Fibroblast of lung (primary cell): ENCODE data around the gene CNDP2. TPM values are rescaled to one million over a fixed set of nuclear protein-coding genes. Genes with fewer than 3 reads are reported as not detected.
A peak's percentile ranks its signal among the peaks of the same experiment; 100 is the strongest.

Experiments used
- DNase-seq, 2 donors: peaks; one replicate each; pipeline versions ENCODE4 v3.0.0 to v3.0.0-alpha.2; 2010; ENCODE audit warnings: low read depth in 2 of 2
- H2AFZ ChIP-seq: 2 replicates; pipeline ENCODE4 v1.5.1; 2012; ENCODE audit warnings: low read length, control low read depth, inconsistent platforms
- H3K27ac ChIP-seq: 2 replicates; pipeline ENCODE4 v1.5.1; 2011; ENCODE audit warnings: low read length, control low read depth; ENCODE audit not compliant: insufficient read depth
- H3K27me3 ChIP-seq: 2 replicates; pipeline ENCODE4 v1.5.1; 2011; ENCODE audit warnings: mild to moderate bottlenecking, low read length; ENCODE audit not compliant: control insufficient read depth, insufficient read depth
- H3K36me3 ChIP-seq: 2 replicates; pipeline ENCODE4 v1.5.1; 2011; ENCODE audit warnings: low read length; ENCODE audit not compliant: control insufficient read depth, insufficient read depth
- H3K4me1 ChIP-seq: 2 replicates; pipeline ENCODE4 v1.5.1; 2011; ENCODE audit warnings: low read length; ENCODE audit not compliant: control insufficient read depth, insufficient read depth; ENCODE audit errors: extremely low read depth
- H3K4me2 ChIP-seq: 2 replicates; pipeline ENCODE4 v1.5.1; 2011; ENCODE audit warnings: low read length, control low read depth; ENCODE audit not compliant: insufficient read depth; ENCODE audit errors: extremely low read depth
- H3K4me3 ChIP-seq, 4 experiments: fragments of 200-600 bp in 1 of 4; sonication (generic) in 1 of 4; replicated peaks in 1 of 4; 2 replicates each; pipeline ENCODE4 v1.5.1; 2011 to 2016; ENCODE audit warnings: low read length in 4 of 4, low read depth in 3 of 4, mild to moderate bottlenecking in 3 of 4, control low read depth in 2 of 4, inconsistent platforms in 1 of 4, mixed read lengths in 1 of 4; ENCODE audit not compliant: insufficient read depth in 1 of 4; ENCODE audit errors: control extremely low read depth in 1 of 4
- H3K79me2 ChIP-seq: 2 replicates; pipeline ENCODE4 v1.5.1; 2012; ENCODE audit warnings: mild to moderate bottlenecking, low read length, inconsistent platforms; ENCODE audit not compliant: control insufficient read depth, insufficient read depth
- H3K9ac ChIP-seq: 2 replicates; pipeline ENCODE4 v1.5.1; 2011; ENCODE audit warnings: mild to moderate bottlenecking, low read length, control low read depth; ENCODE audit not compliant: insufficient read depth
- H3K9me3 ChIP-seq: 2 replicates; pipeline ENCODE4 v1.5.1; 2012; ENCODE audit warnings: low read depth, low read length; ENCODE audit not compliant: control insufficient read depth, insufficient read depth
- H4K20me1 ChIP-seq: 2 replicates; pipeline ENCODE4 v1.5.1; 2011; ENCODE audit warnings: low read length; ENCODE audit not compliant: control insufficient read depth, insufficient read depth; ENCODE audit errors: extremely low read depth
- EZH2 ChIP-seq: IDR thresholded peaks from 2 replicates; pipeline ENCODE4 v1.5.1; 2012; ENCODE audit warnings: low read length, control low read depth, mild to moderate bottlenecking; ENCODE audit errors: missing control alignments
- polyA plus RNA-seq, 2 donors: library from polyadenylated mRNA; depleted of rRNA in 1 of 2; stranded (reverse) in 1 of 2; unstranded in 1 of 2; fragments of >200 nt; gene quantifications; 2 replicates each; pipeline ENCODE4 v1.2.1, GENCODE V29; 2011 to 2012; ENCODE audit warnings: missing spikeins in 1 of 2
- total RNA-seq: library from RNA; depleted of rRNA; stranded (reverse); fragments of >200 nt; gene quantifications from 2 replicates; pipeline ENCODE4 v1.2.1, GENCODE V29; 2014
- TF ChIP-seq, protein P1 (sequence below), 2 donors: IDR thresholded peaks in 1 of 2; conservative IDR thresholded peaks in 1 of 2; 1 replicate in 1 of 2; 2 replicates in 1 of 2; pipeline ENCODE4 v1.5.1; 2011 to 2012; ENCODE audit warnings: low read length in 2 of 2, control low read depth in 1 of 2, inconsistent platforms in 1 of 2, low read depth in 1 of 2, mild to moderate bottlenecking in 1 of 2

The CNDP2 gene
- total and polyA plus RNA-seq, 2 donors (not counting 1 experiment from before 2014, with no cell fraction given): 41.8 to 69.8 TPM

DNA sequence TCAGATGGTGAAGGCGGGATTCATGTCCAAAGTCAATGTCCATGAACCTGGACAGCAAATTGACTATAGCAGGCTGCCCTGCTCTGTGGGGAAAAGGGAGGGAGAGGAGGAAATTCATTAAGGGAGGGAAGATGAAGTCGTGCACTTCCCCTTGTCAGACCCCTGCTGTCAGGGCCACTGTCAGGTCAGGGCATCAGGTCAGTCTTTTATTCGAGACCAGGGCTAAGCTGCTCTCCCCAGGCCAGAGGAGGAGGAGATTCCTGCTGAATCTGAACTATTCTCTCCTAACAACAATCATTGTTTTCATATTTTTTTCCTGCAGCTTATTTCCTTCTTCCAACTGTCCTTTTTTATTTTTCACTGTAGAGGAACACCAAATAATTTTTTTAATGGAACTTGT lies 55.3 kb downstream of the CNDP2 start:
- H3K27me3 ChIP-seq: no peaks in the 10 kb centered on the region
- H3K36me3 ChIP-seq: no peaks in the 10 kb centered on the region
- H3K4me1 ChIP-seq: peaks cover 3% of the 10 kb centered on the region
- TF ChIP-seq, protein P1, sequence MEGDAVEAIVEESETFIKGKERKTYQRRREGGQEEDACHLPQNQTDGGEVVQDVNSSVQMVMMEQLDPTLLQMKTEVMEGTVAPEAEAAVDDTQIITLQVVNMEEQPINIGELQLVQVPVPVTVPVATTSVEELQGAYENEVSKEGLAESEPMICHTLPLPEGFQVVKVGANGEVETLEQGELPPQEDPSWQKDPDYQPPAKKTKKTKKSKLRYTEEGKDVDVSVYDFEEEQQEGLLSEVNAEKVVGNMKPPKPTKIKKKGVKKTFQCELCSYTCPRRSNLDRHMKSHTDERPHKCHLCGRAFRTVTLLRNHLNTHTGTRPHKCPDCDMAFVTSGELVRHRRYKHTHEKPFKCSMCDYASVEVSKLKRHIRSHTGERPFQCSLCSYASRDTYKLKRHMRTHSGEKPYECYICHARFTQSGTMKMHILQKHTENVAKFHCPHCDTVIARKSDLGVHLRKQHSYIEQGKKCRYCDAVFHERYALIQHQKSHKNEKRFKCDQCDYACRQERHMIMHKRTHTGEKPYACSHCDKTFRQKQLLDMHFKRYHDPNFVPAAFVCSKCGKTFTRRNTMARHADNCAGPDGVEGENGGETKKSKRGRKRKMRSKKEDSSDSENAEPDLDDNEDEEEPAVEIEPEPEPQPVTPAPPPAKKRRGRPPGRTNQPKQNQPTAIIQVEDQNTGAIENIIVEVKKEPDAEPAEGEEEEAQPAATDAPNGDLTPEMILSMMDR (conservative IDR thresholded peaks at IDR 0.05 in 1 of 2, IDR thresholded peaks at IDR 0.05 in 1 of 2; ENCODE audit: low read depth in 1 of 2, low read length in 2 of 2): no peak
- TF ChIP-seq EZH2: no peak
- no peak overlapping the region for H3K4me2 ChIP-seq
- H3K9me3 ChIP-seq: no peaks in the 10 kb centered on the region
- no peak overlapping the region for H2AFZ ChIP-seq
- H3K9ac ChIP-seq: no peak overlapping the region
- H3K4me3 ChIP-seq: no peak overlapping the region
- H3K27ac ChIP-seq: no peak overlapping the region
- DNase-seq: no peak
- no peaks in the 10 kb centered on the region for H4K20me1 ChIP-seq
- no peaks in the 10 kb centered on the region for H3K79me2 ChIP-seq

DNA sequence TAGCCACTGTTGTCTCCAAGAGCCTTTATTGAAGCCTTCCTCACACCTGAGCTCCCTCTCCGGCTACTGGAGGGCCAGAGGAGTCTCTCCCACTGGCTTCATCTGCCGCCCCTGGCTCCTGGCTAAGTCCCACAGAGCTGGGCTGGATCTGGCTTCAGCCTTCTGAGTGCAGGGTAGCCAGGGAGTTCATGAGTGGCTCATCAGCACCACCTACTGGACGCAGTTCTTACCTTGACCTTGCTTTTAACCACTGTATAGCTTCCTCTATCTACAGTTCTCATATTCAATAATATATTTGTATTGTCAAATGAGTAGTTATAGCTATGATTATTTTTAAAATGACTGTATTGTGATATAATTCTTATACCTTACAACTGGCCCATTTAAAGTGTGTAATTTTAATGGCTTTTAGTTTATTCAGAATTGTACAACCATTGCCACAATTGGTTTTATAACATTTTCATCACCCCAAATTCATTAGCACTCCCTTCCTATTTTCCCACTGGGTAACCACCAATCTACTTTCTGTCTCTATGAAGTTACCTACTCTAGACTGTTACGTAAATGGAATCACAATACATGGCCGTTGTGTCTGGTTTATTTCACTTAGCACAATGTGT lies 55.9 kb downstream of the CNDP2 start:
- no peaks in the 10 kb centered on the region for H3K27me3 ChIP-seq

DNA sequence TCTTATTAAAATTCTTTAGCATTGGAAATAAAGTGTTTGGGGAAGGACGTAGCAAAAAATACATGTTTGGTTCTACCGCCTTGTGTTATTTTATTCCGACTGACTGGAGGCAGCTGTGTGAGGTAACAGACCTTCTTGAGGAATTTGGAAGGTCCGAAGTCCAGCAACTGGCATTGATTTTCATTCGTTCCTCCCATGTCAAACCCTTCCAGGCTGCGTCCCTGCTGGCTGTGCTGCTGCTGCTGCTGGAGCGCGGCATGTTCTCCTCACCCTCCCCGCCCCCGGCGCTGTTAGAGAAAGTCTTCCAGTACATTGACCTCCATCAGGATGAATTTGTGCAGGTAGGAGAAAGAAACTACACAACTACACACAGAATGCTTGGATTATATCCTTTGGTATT lies 60.0 kb downstream of the CNDP2 start:
- no peak overlapping the region for H3K9ac ChIP-seq
- H3K4me1 ChIP-seq: no peaks in the 10 kb centered on the region
- H3K27ac ChIP-seq: no peak overlapping the region
- peaks cover 3% of the 10 kb centered on the region for H3K27me3 ChIP-seq
- no peaks in the 10 kb centered on the region for H3K36me3 ChIP-seq
- TF ChIP-seq EZH2: no peak
- TF ChIP-seq, protein P1 (conservative IDR thresholded peaks at IDR 0.05 in 1 of 2, IDR thresholded peaks at IDR 0.05 in 1 of 2; ENCODE audit: low read depth in 1 of 2, low read length in 2 of 2): no peak
- DNase-seq: no peak
- no peaks in the 10 kb centered on the region for H4K20me1 ChIP-seq
- H3K79me2 ChIP-seq: no peaks in the 10 kb centered on the region
- no peak overlapping the region for H3K4me2 ChIP-seq
- no peak overlapping the region for H3K4me3 ChIP-seq
- H3K9me3 ChIP-seq: no peaks in the 10 kb centered on the region
- no peak overlapping the region for H2AFZ ChIP-seq

More for the DNA sequence above, 55.9 kb downstream of the CNDP2 start:
- H3K4me2 ChIP-seq: no peak overlapping the region
- H3K9me3 ChIP-seq: no peaks in the 10 kb centered on the region
- TF ChIP-seq EZH2: no peak
- TF ChIP-seq, protein P1 (conservative IDR thresholded peaks at IDR 0.05 in 1 of 2, IDR thresholded peaks at IDR 0.05 in 1 of 2; ENCODE audit: low read depth in 1 of 2, low read length in 2 of 2): peak; percentile 82 to 88
- no peak overlapping the region for H2AFZ ChIP-seq
- H3K36me3 ChIP-seq: no peaks in the 10 kb centered on the region
- no peaks in the 10 kb centered on the region for H3K79me2 ChIP-seq
- no peaks in the 10 kb centered on the region for H4K20me1 ChIP-seq
- no peak overlapping the region for H3K9ac ChIP-seq
- no peak overlapping the region for H3K4me3 ChIP-seq
- DNase-seq: peak; percentile 57 to 83
- peaks cover 2% of the 10 kb centered on the region for H3K4me1 ChIP-seq
- H3K27ac ChIP-seq: no peak overlapping the region
